ENCODE data around the gene AP4M1. TPM values are rescaled to one million over a fixed set of nuclear protein-coding genes. Genes with fewer than 3 reads are reported as not detected.

AP4M1 gene
- total and polyA plus RNA-seq, 9 of the 15 experiments (the other 6 are each of a cell fraction or from before 2014, with no cell fraction given), result 1.3 to 30.9 (median 14.1) TPM

- TF ChIP-seq, protein P1, sequence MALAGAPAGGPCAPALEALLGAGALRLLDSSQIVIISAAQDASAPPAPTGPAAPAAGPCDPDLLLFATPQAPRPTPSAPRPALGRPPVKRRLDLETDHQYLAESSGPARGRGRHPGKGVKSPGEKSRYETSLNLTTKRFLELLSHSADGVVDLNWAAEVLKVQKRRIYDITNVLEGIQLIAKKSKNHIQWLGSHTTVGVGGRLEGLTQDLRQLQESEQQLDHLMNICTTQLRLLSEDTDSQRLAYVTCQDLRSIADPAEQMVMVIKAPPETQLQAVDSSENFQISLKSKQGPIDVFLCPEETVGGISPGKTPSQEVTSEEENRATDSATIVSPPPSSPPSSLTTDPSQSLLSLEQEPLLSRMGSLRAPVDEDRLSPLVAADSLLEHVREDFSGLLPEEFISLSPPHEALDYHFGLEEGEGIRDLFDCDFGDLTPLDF (CRISPR knock-in tag; IDR thresholded peaks at IDR 0.05), result peak; percentile 100
- TF ChIP-seq TEAD4 (IDR thresholded peaks at IDR 0.05; ENCODE audit: low read length) (no peak; the same call in 1 of the 2 replicates), TEAD4 (CRISPR knock-in tag; IDR thresholded peaks at IDR 0.05; ENCODE audit: borderline replicate concordance) (no peak), E2F3 (CRISPR knock-in tag; IDR thresholded peaks at IDR 0.05) (peak; percentile 99), SMAD3 (CRISPR knock-in tag; conservative IDR thresholded peaks at IDR 0.05) (no peak), TSC22D4 (tag; IDR thresholded peaks at IDR 0.05) (no peak), NEUROD1 (IDR thresholded peaks at IDR 0.05; ENCODE audit: borderline replicate concordance, low read depth, low read length, partially characterized antibody) (peak; percentile 87), SRSF9 (IDR thresholded peaks at IDR 0.05; ENCODE audit: borderline replicate concordance, low read depth, low read length) (no peak), NR2C1 (IDR thresholded peaks at IDR 0.05) (no peak), NR2C1 (tag; IDR thresholded peaks at IDR 0.05) (no peak), POLR2B (IDR thresholded peaks at IDR 0.05; ENCODE audit: low read depth, partially characterized antibody) (peak; percentile 88), RBM22 (IDR thresholded peaks at IDR 0.05; ENCODE audit: low read depth, low read length, poor library complexity, severe bottlenecking) (peak; percentile 60), SP2 (IDR thresholded peaks at IDR 0.05; ENCODE audit: extremely low read depth, low read depth, low read length, poor library complexity, severe bottlenecking) (peak; percentile 64), CTCF (IDR thresholded peaks at IDR 0.05 in 2 of 3, conservative IDR thresholded peaks at IDR 0.05 in 1 of 3; ENCODE audit: insufficient read depth in 2 of 3, low read depth in 1 of 3, low read length in 3 of 3) (peak in 1 of 3 experiments; percentile 7; a peak in 1 of 6 replicates), E4F1 (CRISPR knock-in tag; IDR thresholded peaks at IDR 0.05; ENCODE audit: borderline replicate concordance) (no peak)
- TF ChIP-seq, protein P2, sequence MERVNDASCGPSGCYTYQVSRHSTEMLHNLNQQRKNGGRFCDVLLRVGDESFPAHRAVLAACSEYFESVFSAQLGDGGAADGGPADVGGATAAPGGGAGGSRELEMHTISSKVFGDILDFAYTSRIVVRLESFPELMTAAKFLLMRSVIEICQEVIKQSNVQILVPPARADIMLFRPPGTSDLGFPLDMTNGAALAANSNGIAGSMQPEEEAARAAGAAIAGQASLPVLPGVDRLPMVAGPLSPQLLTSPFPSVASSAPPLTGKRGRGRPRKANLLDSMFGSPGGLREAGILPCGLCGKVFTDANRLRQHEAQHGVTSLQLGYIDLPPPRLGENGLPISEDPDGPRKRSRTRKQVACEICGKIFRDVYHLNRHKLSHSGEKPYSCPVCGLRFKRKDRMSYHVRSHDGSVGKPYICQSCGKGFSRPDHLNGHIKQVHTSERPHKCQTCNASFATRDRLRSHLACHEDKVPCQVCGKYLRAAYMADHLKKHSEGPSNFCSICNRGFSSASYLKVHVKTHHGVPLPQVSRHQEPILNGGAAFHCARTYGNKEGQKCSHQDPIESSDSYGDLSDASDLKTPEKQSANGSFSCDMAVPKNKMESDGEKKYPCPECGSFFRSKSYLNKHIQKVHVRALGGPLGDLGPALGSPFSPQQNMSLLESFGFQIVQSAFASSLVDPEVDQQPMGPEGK (CRISPR knock-in tag; IDR thresholded peaks at IDR 0.05; ENCODE audit: borderline replicate concordance), result 0 out of 2 replicates have a peak, but pooled peaks have one; percentile 34
- TF ChIP-seq, protein P3, sequence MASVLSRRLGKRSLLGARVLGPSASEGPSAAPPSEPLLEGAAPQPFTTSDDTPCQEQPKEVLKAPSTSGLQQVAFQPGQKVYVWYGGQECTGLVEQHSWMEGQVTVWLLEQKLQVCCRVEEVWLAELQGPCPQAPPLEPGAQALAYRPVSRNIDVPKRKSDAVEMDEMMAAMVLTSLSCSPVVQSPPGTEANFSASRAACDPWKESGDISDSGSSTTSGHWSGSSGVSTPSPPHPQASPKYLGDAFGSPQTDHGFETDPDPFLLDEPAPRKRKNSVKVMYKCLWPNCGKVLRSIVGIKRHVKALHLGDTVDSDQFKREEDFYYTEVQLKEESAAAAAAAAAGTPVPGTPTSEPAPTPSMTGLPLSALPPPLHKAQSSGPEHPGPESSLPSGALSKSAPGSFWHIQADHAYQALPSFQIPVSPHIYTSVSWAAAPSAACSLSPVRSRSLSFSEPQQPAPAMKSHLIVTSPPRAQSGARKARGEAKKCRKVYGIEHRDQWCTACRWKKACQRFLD (CRISPR knock-in tag; IDR thresholded peaks at IDR 0.05), result peak; percentile 85
These were observed at the start of gene AP4M1, which contains the start of gene MCM7 (continued) for GRCh38 chr7:100101016-100101862.

All from K562 (cell line).